Vagina (tissue), 2 donors: ENCODE measurements around the gene GALNT16.

Source experiments
- POLR2A ChIP-seq, 2 donors: fragments of 450-650 bp; IDR thresholded peaks; one replicate each; pipeline ENCODE4 v1.6.1; 2017; ENCODE audit warnings: antibody characterized with exemption in 2 of 2, mild to moderate bottlenecking in 2 of 2, moderate library complexity in 2 of 2
- POLR2AphosphoS5 ChIP-seq, 2 donors: sonication (generic); formaldehyde crosslinking; IDR thresholded peaks; one replicate each; pipeline ENCODE4 v1.9.0; 2017; ENCODE audit warnings: antibody characterized with exemption in 2 of 2, mild to moderate bottlenecking in 2 of 2, low read depth in 1 of 2; ENCODE audit not compliant: insufficient read depth in 1 of 2
- TF ChIP-seq, protein P1 (sequence below), 3 experiments: fragments of 450-650 bp in 2 of 3; fragments of 200-600 bp in 1 of 3; sonication (generic) in 1 of 3; IDR thresholded peaks; one replicate each; pipeline ENCODE4 v1.5.1; 2017 to 2019; ENCODE audit warnings: antibody characterized with exemption in 3 of 3, mild to moderate bottlenecking in 2 of 3, moderate library complexity in 2 of 3

DNA sequence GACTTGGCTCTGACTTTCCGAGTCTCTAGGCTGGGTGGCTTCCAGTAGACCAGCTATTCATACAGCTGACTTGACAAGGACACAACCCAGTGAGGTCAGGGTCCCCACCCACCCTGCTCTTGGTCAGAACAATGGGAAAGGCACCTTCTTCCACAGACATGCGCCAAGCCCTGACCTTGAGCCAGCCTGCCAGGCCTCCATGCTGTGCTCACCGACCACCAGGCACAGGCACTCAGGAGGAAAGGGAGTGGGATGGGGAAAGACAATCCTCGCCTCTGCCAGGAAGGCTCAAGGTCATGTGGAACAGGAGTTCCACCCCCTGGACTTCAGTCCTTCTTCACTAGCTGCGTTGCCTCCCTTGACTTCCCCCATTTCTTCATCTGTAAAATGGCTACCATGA lies 31.4 kb downstream of the GALNT16 start:
- TF ChIP-seq, protein P1, sequence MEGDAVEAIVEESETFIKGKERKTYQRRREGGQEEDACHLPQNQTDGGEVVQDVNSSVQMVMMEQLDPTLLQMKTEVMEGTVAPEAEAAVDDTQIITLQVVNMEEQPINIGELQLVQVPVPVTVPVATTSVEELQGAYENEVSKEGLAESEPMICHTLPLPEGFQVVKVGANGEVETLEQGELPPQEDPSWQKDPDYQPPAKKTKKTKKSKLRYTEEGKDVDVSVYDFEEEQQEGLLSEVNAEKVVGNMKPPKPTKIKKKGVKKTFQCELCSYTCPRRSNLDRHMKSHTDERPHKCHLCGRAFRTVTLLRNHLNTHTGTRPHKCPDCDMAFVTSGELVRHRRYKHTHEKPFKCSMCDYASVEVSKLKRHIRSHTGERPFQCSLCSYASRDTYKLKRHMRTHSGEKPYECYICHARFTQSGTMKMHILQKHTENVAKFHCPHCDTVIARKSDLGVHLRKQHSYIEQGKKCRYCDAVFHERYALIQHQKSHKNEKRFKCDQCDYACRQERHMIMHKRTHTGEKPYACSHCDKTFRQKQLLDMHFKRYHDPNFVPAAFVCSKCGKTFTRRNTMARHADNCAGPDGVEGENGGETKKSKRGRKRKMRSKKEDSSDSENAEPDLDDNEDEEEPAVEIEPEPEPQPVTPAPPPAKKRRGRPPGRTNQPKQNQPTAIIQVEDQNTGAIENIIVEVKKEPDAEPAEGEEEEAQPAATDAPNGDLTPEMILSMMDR (IDR thresholded peaks at IDR 0.05) = no peak
- TF ChIP-seq POLR2A (IDR thresholded peaks at IDR 0.05) (no peak), POLR2AphosphoS5 (IDR thresholded peaks at IDR 0.05; ENCODE audit: insufficient read depth in 1 of 2, low read depth in 1 of 2) (no peak)
